H9 (cell line): Measurements from ENCODE around the gene NALCN. TPM values are rescaled to one million over a fixed set of nuclear protein-coding genes. Genes with fewer than 3 reads are reported as not detected.

ENCODE experiments used
- DNase-seq: peaks from one replicate; pipeline ENCODE4 v3.0.0-alpha.2; 2017
- H2AFZ ChIP-seq: one replicate; pipeline ENCODE4 v1.6.1; 2013; ENCODE audit warnings: mild to moderate bottlenecking, low read length, control low read depth, moderate library complexity
- H2AK5ac ChIP-seq: 2 replicates; pipeline ENCODE4 v1.6.1; 2013; ENCODE audit warnings: low read length, control low read depth, mixed read lengths; ENCODE audit not compliant: insufficient read length
- H2BK120ac ChIP-seq: one replicate; pipeline ENCODE4 v1.6.1; 2013; ENCODE audit warnings: low read depth, mild to moderate bottlenecking, low read length, control low read depth, inconsistent platforms; ENCODE audit not compliant: poor library complexity, severe bottlenecking
- H2BK12ac ChIP-seq: 2 replicates; pipeline ENCODE4 v1.6.1; 2013; ENCODE audit warnings: low read length, control low read depth, mixed read lengths, low read depth; ENCODE audit not compliant: insufficient read length
- H2BK15ac ChIP-seq: 2 replicates; pipeline ENCODE4 v1.6.1; 2013; ENCODE audit warnings: low read depth, low read length, control low read depth
- H2BK20ac ChIP-seq: one replicate; pipeline ENCODE4 v1.6.1; 2013; ENCODE audit warnings: low read depth, mild to moderate bottlenecking, low read length, control low read depth, inconsistent platforms; ENCODE audit not compliant: poor library complexity, severe bottlenecking
- H2BK5ac ChIP-seq: 2 replicates; pipeline ENCODE4 v1.6.1; 2013; ENCODE audit warnings: low read length, control low read depth, mixed read lengths; ENCODE audit not compliant: insufficient read length
- H3K14ac ChIP-seq: 2 replicates; pipeline ENCODE4 v1.6.1; 2013; ENCODE audit warnings: low read length, control low read depth; ENCODE audit not compliant: insufficient read depth
- H3K18ac ChIP-seq: 2 replicates; pipeline ENCODE4 v1.6.1; 2013; ENCODE audit warnings: low read depth, mild to moderate bottlenecking, mixed read lengths, low read length, control low read depth; ENCODE audit not compliant: insufficient read length
- H3K23ac ChIP-seq: 2 replicates; pipeline ENCODE4 v1.6.1; 2013; ENCODE audit warnings: low read length, control low read depth, mixed read lengths, low read depth; ENCODE audit not compliant: insufficient read length
- H3K23me2 ChIP-seq: 2 replicates; pipeline ENCODE4 v1.6.1; 2013; ENCODE audit warnings: low read depth, mild to moderate bottlenecking, mixed read lengths, low read length, control low read depth; ENCODE audit not compliant: insufficient read length, poor library complexity, severe bottlenecking
- H3K27ac ChIP-seq: 2 replicates; pipeline ENCODE4 v1.5.1; 2013; ENCODE audit warnings: low read length, control low read depth, mixed read lengths, low read depth; ENCODE audit not compliant: insufficient read length
- H3K27me3 ChIP-seq: 2 replicates; pipeline ENCODE4 v1.6.1; 2013; ENCODE audit warnings: low read length, control low read depth, inconsistent platforms; ENCODE audit not compliant: insufficient read depth
- H3K4ac ChIP-seq: 2 replicates; pipeline ENCODE4 v1.6.1; 2013; ENCODE audit warnings: low read depth, mild to moderate bottlenecking, control low read depth, inconsistent platforms, low read length, moderate library complexity
- H3K4me1 ChIP-seq: 2 replicates; pipeline ENCODE4 v1.6.1; 2013; ENCODE audit warnings: low read length, control low read depth, inconsistent platforms; ENCODE audit not compliant: insufficient read depth
- H3K4me2 ChIP-seq: 2 replicates; pipeline ENCODE4 v1.6.1; 2013; ENCODE audit warnings: low read length, control low read depth, mixed read lengths; ENCODE audit not compliant: insufficient read length, insufficient read depth
- H3K56ac ChIP-seq: 2 replicates; pipeline ENCODE4 v1.6.1; 2013; ENCODE audit warnings: low read depth, mild to moderate bottlenecking, mixed read lengths, low read length, control low read depth; ENCODE audit not compliant: insufficient read length
- H3K79me1 ChIP-seq: 2 replicates; pipeline ENCODE4 v1.6.1; 2013; ENCODE audit warnings: low read depth, mild to moderate bottlenecking, moderate library complexity, low read length, control low read depth, inconsistent platforms; ENCODE audit not compliant: insufficient read depth, poor library complexity, severe bottlenecking
- H3K79me2 ChIP-seq: 2 replicates; pipeline ENCODE4 v1.6.1; 2013; ENCODE audit warnings: low read length, control low read depth, inconsistent platforms; ENCODE audit not compliant: insufficient read depth
- H3K9ac ChIP-seq: 2 replicates; pipeline ENCODE4 v1.6.1; 2013; ENCODE audit warnings: low read length, control low read depth, mixed read lengths; ENCODE audit not compliant: insufficient read length; ENCODE audit errors: extremely low read depth
- H3K9me3 ChIP-seq: one replicate; pipeline ENCODE4 v1.6.1; 2013; ENCODE audit warnings: low read depth, low read length, inconsistent platforms; ENCODE audit not compliant: control insufficient read depth
- H3T11ph ChIP-seq: one replicate; pipeline ENCODE4 v1.6.1; 2013; ENCODE audit warnings: mild to moderate bottlenecking, low read length, control low read depth, inconsistent platforms
- H4K20me1 ChIP-seq: one replicate; pipeline ENCODE4 v1.6.1; 2013; ENCODE audit not compliant: control insufficient read depth, insufficient read length, insufficient read depth
- H4K5ac ChIP-seq: 2 replicates; pipeline ENCODE4 v1.6.1; 2013; ENCODE audit warnings: low read depth, mild to moderate bottlenecking, mixed read lengths, low read length, control low read depth; ENCODE audit not compliant: insufficient read length
- H4K8ac ChIP-seq: replicated peaks from 2 replicates; pipeline ENCODE4 v1.6.1; 2013; ENCODE audit warnings: low read length, control low read depth, mixed read lengths, low read depth; ENCODE audit not compliant: insufficient read length
- H4K91ac ChIP-seq: 2 replicates; pipeline ENCODE4 v1.6.1; 2013; ENCODE audit warnings: low read depth, mild to moderate bottlenecking, moderate library complexity, mixed read lengths, low read length, control low read depth; ENCODE audit not compliant: insufficient read length
- H3K27ac Mint-ChIP-seq, 3 experiments: 2 replicates in 2 of 3; 3 replicates in 1 of 3; pipeline ENCODE4 v1.8.0; 2020 to 2021; ENCODE audit warnings: mixed read lengths in 3 of 3, mild to moderate bottlenecking in 1 of 3, moderate library complexity in 1 of 3
- H3K27me3 Mint-ChIP-seq: 2 replicates; pipeline ENCODE4 v1.8.0; 2021; ENCODE audit warnings: low read depth, mild to moderate bottlenecking, moderate library complexity, mixed read lengths
- H3K36me3 Mint-ChIP-seq, 3 experiments: 2 replicates in 2 of 3; 3 replicates in 1 of 3; pipeline ENCODE4 v1.8.0; 2020 to 2021; ENCODE audit warnings: low read depth in 3 of 3, mixed read lengths in 3 of 3; ENCODE audit not compliant: insufficient read depth in 1 of 3
- H3K4me1 Mint-ChIP-seq, 2 experiments: 2 replicates each; pipeline ENCODE4 v1.8.0; 2020; ENCODE audit warnings: mixed read lengths in 2 of 2
- H3K4me3 Mint-ChIP-seq, 2 experiments: 2 replicates in 1 of 2; 3 replicates in 1 of 2; pipeline ENCODE4 v1.8.0; 2020 to 2021; ENCODE audit warnings: mild to moderate bottlenecking in 2 of 2, mixed read lengths in 2 of 2, moderate library complexity in 1 of 2
- H3K9me3 Mint-ChIP-seq, 2 experiments: 2 replicates in 1 of 2; 3 replicates in 1 of 2; pipeline ENCODE4 v1.8.0; 2020; ENCODE audit warnings: mild to moderate bottlenecking in 2 of 2, mixed read lengths in 2 of 2, moderate library complexity in 1 of 2
- WGBS: extraction: QIAGEN DNeasy Blood & Tissue Kit; methylation state at CpG from one replicate; pipeline ENCODE4 v1.1.7; 2013; ENCODE audit warnings: missing lambda C conversion rate, low lambda C conversion rate, mixed read lengths; ENCODE audit not compliant: insufficient read length; ENCODE audit errors: extremely low coverage; 5-methylcytosine and 5-hydroxymethylcytosine counted together
- total RNA-seq: library from RNA; stranded (reverse); gene quantifications from 2 replicates; pipeline ENCODE4 v1.2.1, GENCODE V29; 2021
- TF ChIP-seq, protein P1 (sequence below): fragments of 200-600 bp; sonication (generic); conservative IDR thresholded peaks from 3 replicates; pipeline ENCODE4 v1.8.0; 2021; ENCODE audit warnings: antibody characterized with exemption, mild to moderate bottlenecking

Gene NALCN
- total RNA-seq, 1 experiment from 2014 or later = 0.09 TPM

DNA sequence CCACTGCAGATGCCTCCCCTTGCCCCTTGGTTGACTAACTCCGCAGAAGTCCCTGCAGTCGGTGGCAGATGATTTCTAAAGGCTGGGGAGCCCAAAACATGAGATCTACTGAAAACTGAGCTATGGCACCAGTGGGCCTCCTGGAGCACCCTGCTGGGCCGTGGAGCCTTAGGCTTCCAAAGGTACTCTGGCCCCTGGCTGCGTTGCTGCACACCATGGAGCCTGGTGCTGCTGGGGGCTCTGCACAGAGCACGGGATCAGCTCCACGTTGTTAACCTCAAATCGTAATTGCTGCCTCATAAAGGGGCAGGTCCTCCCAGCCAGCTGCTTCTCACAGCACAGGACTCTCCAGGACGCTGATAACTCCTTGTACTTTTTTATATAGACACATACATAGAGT lies 357.5 kb downstream of the NALCN start:
- Mint-ChIP-seq H3K27ac (no peak overlapping the region), H3K4me1 (peaks cover 4 to 19% of the 10 kb centered on the region in 2 experiments), H3K4me3 (no peak overlapping the region), H3K9me3 (no peaks in the 10 kb centered on the region; a peak in 1 of 5 replicates), H3K36me3 (no peaks in the 10 kb centered on the region), H3K27me3 (no peaks in the 10 kb centered on the region; the same call in 1 of the 2 replicates)
- Histone ChIP-seq H3K79me1 (no peaks in the 10 kb centered on the region), H4K5ac (no peak overlapping the region), H3K23ac (no peak overlapping the region), H4K91ac (no peak overlapping the region), H3K27me3 (no peaks in the 10 kb centered on the region), H3K14ac (no peak overlapping the region; the same call in 1 of the 2 replicates), H4K8ac (no peak overlapping the region), H3K56ac (no peak overlapping the region), H2BK5ac (no peak overlapping the region), H3K9ac (no peak overlapping the region), H2AK5ac (no peak overlapping the region), H2BK12ac (no peak overlapping the region), H2BK120ac (no peak overlapping the region), H3K27ac (no peak overlapping the region), H2BK15ac (no peak overlapping the region), H2BK20ac (no peak overlapping the region), H3K18ac (no peak overlapping the region), H3K4me1 (no peaks in the 10 kb centered on the region), H3T11ph (no peak overlapping the region), H3K79me2 (no peaks in the 10 kb centered on the region), H3K9me3 (no peaks in the 10 kb centered on the region), H3K23me2 (no peaks in the 10 kb centered on the region), H3K4me2 (no peak overlapping the region), H4K20me1 (no peaks in the 10 kb centered on the region), H2AFZ (no peak overlapping the region), H3K4ac (no peak overlapping the region)
- TF ChIP-seq, protein P1, sequence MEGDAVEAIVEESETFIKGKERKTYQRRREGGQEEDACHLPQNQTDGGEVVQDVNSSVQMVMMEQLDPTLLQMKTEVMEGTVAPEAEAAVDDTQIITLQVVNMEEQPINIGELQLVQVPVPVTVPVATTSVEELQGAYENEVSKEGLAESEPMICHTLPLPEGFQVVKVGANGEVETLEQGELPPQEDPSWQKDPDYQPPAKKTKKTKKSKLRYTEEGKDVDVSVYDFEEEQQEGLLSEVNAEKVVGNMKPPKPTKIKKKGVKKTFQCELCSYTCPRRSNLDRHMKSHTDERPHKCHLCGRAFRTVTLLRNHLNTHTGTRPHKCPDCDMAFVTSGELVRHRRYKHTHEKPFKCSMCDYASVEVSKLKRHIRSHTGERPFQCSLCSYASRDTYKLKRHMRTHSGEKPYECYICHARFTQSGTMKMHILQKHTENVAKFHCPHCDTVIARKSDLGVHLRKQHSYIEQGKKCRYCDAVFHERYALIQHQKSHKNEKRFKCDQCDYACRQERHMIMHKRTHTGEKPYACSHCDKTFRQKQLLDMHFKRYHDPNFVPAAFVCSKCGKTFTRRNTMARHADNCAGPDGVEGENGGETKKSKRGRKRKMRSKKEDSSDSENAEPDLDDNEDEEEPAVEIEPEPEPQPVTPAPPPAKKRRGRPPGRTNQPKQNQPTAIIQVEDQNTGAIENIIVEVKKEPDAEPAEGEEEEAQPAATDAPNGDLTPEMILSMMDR = no peak
- no CpG with 5 or more reads among the region's 8 CpGs for WGBS
- no peak for DNase-seq
